Effector memory CD8-positive, alpha-beta T cell (primary cell): Measurements from ENCODE around the gene MILR1.
A peak's percentile ranks its signal among the peaks of the same experiment; 100 is the strongest.

ENCODE experiments used
- ATAC-seq: fragments of 150-1000 bp; cut with Tn5 transposase; replicated peaks from 2 replicates; pipeline ENCODE4 v1.10.0; 2021; ENCODE audit warnings: mild to moderate bottlenecking, moderate library complexity
- DNase-seq, 3 experiments: peaks; one replicate each; pipeline ENCODE4 v3.0.0; 2021
- H3K27ac Mint-ChIP-seq, 2 donors: one replicate each; pipeline ENCODE4 v1.8.0; 2022; ENCODE audit warnings: mild to moderate bottlenecking in 2 of 2, mixed read lengths in 2 of 2, moderate library complexity in 2 of 2
- H3K27me3 Mint-ChIP-seq, 2 donors: one replicate each; pipeline ENCODE4 v1.8.0; 2022; ENCODE audit warnings: mixed read lengths in 2 of 2
- H3K36me3 Mint-ChIP-seq: one replicate; pipeline ENCODE4 v1.8.0; 2022; ENCODE audit warnings: mild to moderate bottlenecking, moderate library complexity, mixed read lengths; ENCODE audit not compliant: insufficient read depth
- H3K4me1 Mint-ChIP-seq, 2 donors: one replicate each; pipeline ENCODE4 v1.8.0; 2022; ENCODE audit warnings: low read depth in 2 of 2, mixed read lengths in 2 of 2
- H3K4me3 Mint-ChIP-seq, 2 donors: one replicate each; pipeline ENCODE4 v1.8.0; 2022; ENCODE audit warnings: mild to moderate bottlenecking in 2 of 2, mixed read lengths in 2 of 2, moderate library complexity in 2 of 2
- H3K9me3 Mint-ChIP-seq, 2 donors: one replicate each; pipeline ENCODE4 v1.8.0; 2022; ENCODE audit warnings: mixed read lengths in 2 of 2

MILR1 gene

GRCh38 chr17:64503821-64504768, 55.2 kb downstream of the MILR1 start:
- H3K9me3 Mint-ChIP-seq, result no peaks in the 10 kb centered on the region
- H3K27me3 Mint-ChIP-seq, result no peaks in the 10 kb centered on the region
- no peak for DNase-seq

GRCh38 chr17:64504769-64505339, 55.9 kb downstream of the MILR1 start:
- DNase-seq (no peak), ATAC-seq (no peak)
- peaks cover 81% of the 10 kb centered on the region for H3K36me3 Mint-ChIP-seq
- H3K4me3 Mint-ChIP-seq, result peak overlapping the region; percentile 98 to 99
- H3K4me1 Mint-ChIP-seq, result peaks cover 47 to 64% of the 10 kb centered on the region in 2 donors
- no peaks in the 10 kb centered on the region for H3K9me3 Mint-ChIP-seq
- H3K27ac Mint-ChIP-seq, result peak overlapping the region; percentile 99
- H3K27me3 Mint-ChIP-seq, result no peaks in the 10 kb centered on the region

More at GRCh38 chr17:64503821-64504768, 55.2 kb downstream of the MILR1 start:
- Mint-ChIP-seq H3K27ac (peak overlapping the region; percentile 99), H3K4me1 (peaks cover 49 to 66% of the 10 kb centered on the region in 2 donors), H3K4me3 (peak overlapping the region; percentile 98 to 99), H3K36me3 (peaks cover 89% of the 10 kb centered on the region)
- no peak for ATAC-seq

DNA sequence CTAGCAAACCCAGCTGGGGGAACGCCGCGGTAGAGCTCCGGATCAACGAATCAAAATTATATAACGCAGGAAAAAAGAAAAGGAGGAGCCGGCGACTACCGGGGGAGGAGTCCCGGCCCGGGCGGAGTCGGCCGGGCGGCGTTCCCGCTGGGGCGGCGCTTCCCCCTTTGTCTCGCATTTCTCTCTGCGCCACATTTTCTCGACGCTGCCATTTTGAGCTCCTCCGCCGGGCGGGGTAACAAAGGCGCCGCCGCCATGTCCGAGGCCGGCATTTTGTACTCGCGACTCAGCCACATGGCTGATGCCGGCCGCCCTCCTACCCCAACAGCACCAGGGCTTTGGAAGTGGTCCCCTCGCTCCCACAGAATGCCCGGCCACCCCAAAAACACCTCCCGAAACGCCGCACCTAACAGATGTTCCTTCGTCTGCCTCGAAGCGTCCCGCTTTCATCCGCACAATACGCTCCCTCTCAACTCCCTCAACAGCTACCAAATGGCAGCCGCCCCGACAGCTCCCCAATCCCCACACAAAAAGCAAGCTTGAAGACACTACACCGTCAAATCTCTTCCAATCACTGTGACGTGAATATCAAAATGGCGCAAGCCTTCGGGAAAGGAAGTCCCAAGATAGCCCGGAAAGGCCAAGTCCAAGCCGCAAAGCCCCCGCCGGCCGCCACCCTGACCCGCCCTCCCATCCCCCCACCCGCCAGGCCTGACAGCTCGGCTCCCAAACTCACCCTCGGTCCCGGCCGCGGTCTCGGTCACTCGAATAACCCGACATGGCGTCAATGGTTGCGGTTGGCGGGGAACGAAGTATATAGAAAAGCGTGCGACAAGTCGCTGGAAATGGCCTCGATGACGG, 56.7 kb downstream of the MILR1 start:
- ATAC-seq (peak; percentile 33), DNase-seq (peak; percentile 81 to 86 (median 84))
- Mint-ChIP-seq H3K4me1 (peaks cover 41 to 61% of the 10 kb centered on the region in 2 donors), H3K4me3 (peak overlapping the region; percentile 98 to 99), H3K27me3 (no peaks in the 10 kb centered on the region), H3K36me3 (peaks cover 81% of the 10 kb centered on the region), H3K27ac (peak overlapping the region; percentile 99), H3K9me3 (no peaks in the 10 kb centered on the region)

DNA sequence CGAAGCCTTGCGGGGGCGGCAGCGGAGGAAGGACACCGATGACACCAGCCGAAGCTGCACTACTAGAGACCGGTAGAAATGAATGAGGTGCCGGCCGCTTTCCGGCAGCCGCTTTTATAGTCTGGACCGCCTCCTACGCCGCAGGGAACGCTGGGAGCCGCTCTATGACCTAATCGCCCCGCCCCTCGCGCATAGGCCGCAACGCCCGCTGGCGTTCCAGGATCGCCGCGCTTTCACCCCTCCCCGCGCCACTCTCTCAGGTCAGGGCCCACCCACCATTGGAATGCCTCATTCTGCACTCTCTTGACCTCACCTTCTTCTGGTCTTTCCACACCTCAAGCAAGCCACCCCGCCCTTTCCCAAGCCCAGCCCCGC, 57.3 kb downstream of the MILR1 start, which contains the start of gene DDX5:
Gene DDX5, minus strand, starts transcription at position 89 of the 375 bp plus-strand sequence. CDS start 170 bp downstream, outside the sequence.
- H3K36me3 Mint-ChIP-seq, result peaks cover 81% of the 10 kb centered on the region
- DNase-seq (peak; percentile 95 to 96 (median 96)), ATAC-seq (peak; percentile 62)
- H3K27ac Mint-ChIP-seq, result peak within 1 kb of the TSS; percentile 99
- H3K9me3 Mint-ChIP-seq, result no peaks in the 10 kb centered on the region
- peak within 1 kb of the TSS; percentile 98 to 99 for H3K4me3 Mint-ChIP-seq
- H3K27me3 Mint-ChIP-seq, result no peaks in the 10 kb centered on the region
- peaks cover 37 to 55% of the 10 kb centered on the region in 2 donors for H3K4me1 Mint-ChIP-seq

- ATAC-seq (peak; percentile 66), DNase-seq (peak; percentile 94 to 96 (median 96))
- Mint-ChIP-seq H3K9me3 (no peaks in the 10 kb centered on the region), H3K27me3 (no peaks in the 10 kb centered on the region), H3K4me1 (peaks cover 33 to 49% of the 10 kb centered on the region in 2 donors), H3K27ac (peak within 1 kb of the TSS; percentile 99), H3K36me3 (peaks cover 81% of the 10 kb centered on the region), H3K4me3 (peak within 1 kb of the TSS; percentile 98 to 99)
Measured at GRCh38 chr17:64506576-64507412, 57.9 kb downstream of the MILR1 start, which contains the start of gene CEP95. Gene CEP95 (plus strand): TSS chr17:64506977. CDS start chr17:64507098, 121 bp downstream.

- peak overlapping the region; percentile 99 for H3K27ac Mint-ChIP-seq
- ATAC-seq (peak; percentile 37), DNase-seq (peak in 1 of 3 experiments; percentile 32)
- peaks cover 31 to 43% of the 10 kb centered on the region in 2 donors for H3K4me1 Mint-ChIP-seq
- peaks cover 75% of the 10 kb centered on the region for H3K36me3 Mint-ChIP-seq
- H3K4me3 Mint-ChIP-seq, result peak overlapping the region; percentile 98 to 99
- H3K27me3 Mint-ChIP-seq, result no peaks in the 10 kb centered on the region
- H3K9me3 Mint-ChIP-seq, result no peaks in the 10 kb centered on the region
Measured at GRCh38 chr17:64507413-64507782, 58.5 kb downstream of the MILR1 start.

DNA sequence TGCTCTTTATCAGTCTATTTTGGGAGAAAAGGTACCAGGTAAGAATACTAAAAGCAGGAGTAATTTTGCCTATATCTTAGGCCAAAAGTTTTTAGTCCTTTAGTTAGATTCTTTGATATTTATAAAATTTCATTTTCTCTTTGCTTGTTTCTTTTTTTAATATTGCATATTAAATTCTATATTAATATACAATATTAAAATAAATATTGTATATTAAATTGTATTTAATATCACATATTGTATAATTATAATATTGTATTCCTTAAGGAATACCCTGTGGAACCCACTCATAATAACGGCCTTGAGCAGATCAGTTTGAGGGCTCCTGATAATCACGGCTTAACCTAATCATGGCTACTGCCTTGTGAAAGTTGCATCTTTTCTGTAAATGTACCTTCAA, 59.8 kb downstream of the MILR1 start:
- ATAC-seq (no peak), DNase-seq (no peak)
- H3K27me3 Mint-ChIP-seq, result no peaks in the 10 kb centered on the region
- H3K9me3 Mint-ChIP-seq, result no peaks in the 10 kb centered on the region
- H3K4me3 Mint-ChIP-seq, result peak overlapping the region; percentile 25 to 98
- peaks cover 73% of the 10 kb centered on the region for H3K36me3 Mint-ChIP-seq
- peaks cover 22 to 37% of the 10 kb centered on the region in 2 donors for H3K4me1 Mint-ChIP-seq
- H3K27ac Mint-ChIP-seq, result peak overlapping the region in 1 of 2 donors; percentile 76

- Mint-ChIP-seq H3K27ac (no peak overlapping the region), H3K27me3 (no peaks in the 10 kb centered on the region), H3K4me1 (peaks cover 22 to 35% of the 10 kb centered on the region in 2 donors), H3K9me3 (no peaks in the 10 kb centered on the region), H3K4me3 (peak overlapping the region; percentile 25 to 37), H3K36me3 (peaks cover 73% of the 10 kb centered on the region)
- DNase-seq (no peak), ATAC-seq (no peak)
Measured at GRCh38 chr17:64509179-64509578, 60.3 kb downstream of the MILR1 start.

GRCh38 chr17:64515419-64515818, 66.5 kb downstream of the MILR1 start:
- Mint-ChIP-seq H3K27me3 (no peaks in the 10 kb centered on the region), H3K4me3 (no peak overlapping the region), H3K36me3 (peaks cover 81% of the 10 kb centered on the region), H3K9me3 (no peaks in the 10 kb centered on the region), H3K4me1 (peaks cover 7 to 18% of the 10 kb centered on the region in 2 donors), H3K27ac (peak overlapping the region in 1 of 2 donors; percentile 15)
- DNase-seq (no peak), ATAC-seq (no peak)

DNA sequence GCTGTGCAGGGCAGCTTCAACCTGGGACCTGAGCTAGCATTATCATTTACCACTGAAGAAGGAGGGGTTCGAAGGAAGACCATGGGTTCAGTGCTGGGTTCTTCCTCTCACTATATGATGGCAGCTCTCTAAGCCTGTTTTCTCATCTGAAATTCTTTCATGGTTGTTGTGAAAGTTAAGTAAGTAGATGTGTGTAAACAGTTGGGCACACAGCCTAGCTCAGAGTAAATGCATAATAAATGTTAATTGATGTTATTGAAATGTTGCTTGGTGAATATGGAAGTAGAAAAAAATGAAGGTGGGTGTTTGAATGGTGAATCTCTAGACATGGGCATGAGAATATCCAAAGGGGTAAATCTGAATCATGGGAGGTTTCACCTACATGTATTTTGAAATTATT, 66.9 kb downstream of the MILR1 start:
- DNase-seq, result no peak
- Mint-ChIP-seq H3K4me1 (peaks cover 7 to 18% of the 10 kb centered on the region in 2 donors), H3K36me3 (peaks cover 76% of the 10 kb centered on the region), H3K27ac (peak overlapping the region in 1 of 2 donors; percentile 15), H3K27me3 (no peaks in the 10 kb centered on the region), H3K9me3 (no peaks in the 10 kb centered on the region), H3K4me3 (no peak overlapping the region)
- no peak for ATAC-seq
